ENCODE results near the gene BRWD1. TPM values are rescaled to one million over a fixed set of nuclear protein-coding genes. Genes with fewer than 3 reads are reported as not detected.

BRWD1 gene
- total RNA-seq, 1 donor from 2014 or later = 39.0 TPM

DNA sequence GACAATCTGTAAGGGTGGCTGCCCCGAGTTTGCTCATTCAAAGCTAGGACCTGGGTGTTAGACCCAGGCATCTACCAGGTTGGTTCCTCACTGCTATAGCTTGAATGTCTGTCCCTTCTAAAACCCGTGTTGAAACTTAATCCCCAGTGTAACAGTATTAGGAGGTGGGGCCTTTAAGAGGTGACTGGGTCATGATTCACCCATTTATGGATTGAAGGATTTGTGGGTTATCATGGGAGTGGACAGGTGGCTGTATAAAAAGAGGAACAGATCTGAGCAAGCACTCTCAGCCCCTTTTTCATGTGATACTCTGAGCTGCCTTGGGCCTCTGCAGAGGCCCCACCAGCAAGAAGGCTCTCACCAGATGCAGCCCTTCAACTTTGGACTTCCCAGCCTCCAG lies 159.6 kb downstream of the BRWD1 start:
- Histone ChIP-seq H3K4me3 (no peak overlapping the region), H3K27me3 (ENCODE audit: low read depth) (no peaks in the 10 kb centered on the region), H3K36me3 (no peaks in the 10 kb centered on the region), H3K27ac (no peak overlapping the region), H3K4me1 (no peaks in the 10 kb centered on the region), H3K9me3 (no peaks in the 10 kb centered on the region)
- intact Hi-C loops (cut with DNase I) = no loop called here
- TF ChIP-seq, protein P1, sequence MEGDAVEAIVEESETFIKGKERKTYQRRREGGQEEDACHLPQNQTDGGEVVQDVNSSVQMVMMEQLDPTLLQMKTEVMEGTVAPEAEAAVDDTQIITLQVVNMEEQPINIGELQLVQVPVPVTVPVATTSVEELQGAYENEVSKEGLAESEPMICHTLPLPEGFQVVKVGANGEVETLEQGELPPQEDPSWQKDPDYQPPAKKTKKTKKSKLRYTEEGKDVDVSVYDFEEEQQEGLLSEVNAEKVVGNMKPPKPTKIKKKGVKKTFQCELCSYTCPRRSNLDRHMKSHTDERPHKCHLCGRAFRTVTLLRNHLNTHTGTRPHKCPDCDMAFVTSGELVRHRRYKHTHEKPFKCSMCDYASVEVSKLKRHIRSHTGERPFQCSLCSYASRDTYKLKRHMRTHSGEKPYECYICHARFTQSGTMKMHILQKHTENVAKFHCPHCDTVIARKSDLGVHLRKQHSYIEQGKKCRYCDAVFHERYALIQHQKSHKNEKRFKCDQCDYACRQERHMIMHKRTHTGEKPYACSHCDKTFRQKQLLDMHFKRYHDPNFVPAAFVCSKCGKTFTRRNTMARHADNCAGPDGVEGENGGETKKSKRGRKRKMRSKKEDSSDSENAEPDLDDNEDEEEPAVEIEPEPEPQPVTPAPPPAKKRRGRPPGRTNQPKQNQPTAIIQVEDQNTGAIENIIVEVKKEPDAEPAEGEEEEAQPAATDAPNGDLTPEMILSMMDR (IDR thresholded peaks at IDR 0.05) = no peak
- ATAC-seq (no peak), DNase-seq (no peak)

DNA sequence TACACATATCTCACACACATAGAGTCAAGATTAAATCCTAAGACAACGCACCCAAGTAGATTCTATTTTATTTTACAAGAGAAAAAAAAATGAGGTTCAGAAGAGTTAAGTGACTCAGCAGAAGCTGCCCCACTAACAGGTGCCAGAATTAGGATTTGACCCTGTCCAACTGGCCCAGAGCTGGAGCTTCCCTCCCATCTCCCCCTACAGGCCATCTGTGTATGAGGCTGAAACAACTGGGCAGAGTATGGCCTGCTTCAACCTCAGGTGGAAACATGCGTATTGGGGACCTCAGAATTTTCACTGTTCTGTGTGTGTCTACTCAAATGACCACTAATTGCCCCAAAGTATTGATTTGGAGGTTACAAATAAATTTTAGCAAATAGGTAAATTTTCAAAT lies 160.1 kb downstream of the BRWD1 start:
- DNase-seq (no peak), ATAC-seq (no peak)
- TF ChIP-seq, protein P1 (IDR thresholded peaks at IDR 0.05) = peak; percentile 28
- no peaks in the 10 kb centered on the region for H3K36me3 ChIP-seq
- no peaks in the 10 kb centered on the region for H3K27me3 ChIP-seq (ENCODE audit: low read depth)
- no peaks in the 10 kb centered on the region for H3K4me1 ChIP-seq
- no peaks in the 10 kb centered on the region for H3K9me3 ChIP-seq
- H3K27ac ChIP-seq = no peak overlapping the region
- intact Hi-C loops (cut with DNase I) = no loop called here
- H3K4me3 ChIP-seq = no peak overlapping the region

DNA sequence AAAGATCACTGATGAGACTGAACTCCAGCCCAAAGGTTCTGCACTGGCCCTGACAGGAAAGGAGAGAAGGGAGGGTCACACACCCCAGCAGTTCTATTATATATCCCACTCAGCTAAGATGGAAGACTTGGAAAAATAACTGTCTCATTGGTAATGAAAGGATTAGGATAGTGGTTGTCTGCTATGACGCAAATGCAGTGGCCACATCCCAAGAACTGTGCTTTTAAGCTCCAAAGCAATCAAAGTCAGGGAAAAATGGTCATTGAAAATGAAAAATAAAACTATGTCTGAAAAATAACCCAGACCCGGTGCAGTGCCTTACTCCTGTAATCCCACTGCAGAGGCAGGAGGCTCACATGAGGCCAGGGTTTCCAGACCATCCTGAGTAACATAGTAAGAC lies 161.2 kb downstream of the BRWD1 start:
- intact Hi-C loops (cut with DNase I) = no loop called here
- no peak overlapping the region for H3K27ac ChIP-seq
- DNase-seq (no peak), ATAC-seq (no peak)
- TF ChIP-seq, protein P1 (IDR thresholded peaks at IDR 0.05) = no peak
- H3K4me3 ChIP-seq = no peak overlapping the region
- no peaks in the 10 kb centered on the region for H3K9me3 ChIP-seq
- no peaks in the 10 kb centered on the region for H3K4me1 ChIP-seq
- H3K36me3 ChIP-seq = no peaks in the 10 kb centered on the region
- no peaks in the 10 kb centered on the region for H3K27me3 ChIP-seq (ENCODE audit: low read depth)

DNA sequence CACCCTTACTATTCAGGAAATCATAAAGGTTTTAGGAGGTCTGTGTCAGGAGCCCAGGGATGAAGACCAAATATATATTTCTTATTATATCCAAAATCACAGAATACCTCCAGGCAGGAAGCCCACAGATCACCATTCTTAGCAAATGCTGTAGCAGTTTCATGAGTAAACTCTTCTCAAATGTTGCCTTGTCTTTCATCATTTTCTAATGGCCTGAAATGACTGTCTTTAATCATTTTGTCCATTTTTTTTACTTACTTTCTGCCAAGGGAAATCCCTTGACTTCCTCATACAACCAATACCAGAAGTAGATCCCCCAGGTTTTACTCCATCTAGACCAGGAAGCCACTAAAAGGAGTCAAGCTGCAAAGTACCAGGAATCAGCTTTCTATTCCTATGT lies 162.6 kb downstream of the BRWD1 start:
- no peak overlapping the region for H3K4me3 ChIP-seq
- no peak for ATAC-seq
- no peak for DNase-seq
- H3K27ac ChIP-seq = no peak overlapping the region
- H3K36me3 ChIP-seq = no peaks in the 10 kb centered on the region
- no peaks in the 10 kb centered on the region for H3K9me3 ChIP-seq
- H3K4me1 ChIP-seq = no peaks in the 10 kb centered on the region
- intact Hi-C loops (cut with DNase I) = no loop called here
- TF ChIP-seq, protein P1 (IDR thresholded peaks at IDR 0.05) = no peak
- H3K27me3 ChIP-seq (ENCODE audit: low read depth) = no peaks in the 10 kb centered on the region

DNA sequence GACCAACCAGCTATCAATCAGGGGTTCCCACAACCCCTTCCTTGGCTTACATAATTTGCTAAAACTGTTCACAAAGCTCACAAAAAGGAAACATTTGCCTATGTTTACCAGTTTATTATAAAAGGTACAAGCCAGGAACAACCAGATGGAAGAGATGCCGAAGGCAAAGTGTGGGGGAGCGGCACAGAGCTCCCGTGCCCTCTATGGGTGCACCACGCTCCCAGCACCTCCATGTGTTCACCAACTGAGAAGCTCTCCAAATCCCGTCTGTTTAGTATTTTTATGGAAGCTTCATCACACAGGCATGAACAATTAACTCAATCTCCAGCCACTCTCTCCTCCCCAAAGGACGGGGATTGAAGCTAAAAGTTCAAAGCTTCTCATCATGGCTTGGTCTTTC lies 163.1 kb downstream of the BRWD1 start:
- Histone ChIP-seq H3K27ac (no peak overlapping the region), H3K27me3 (ENCODE audit: low read depth) (no peaks in the 10 kb centered on the region), H3K9me3 (no peaks in the 10 kb centered on the region), H3K4me1 (no peaks in the 10 kb centered on the region), H3K4me3 (no peak overlapping the region), H3K36me3 (no peaks in the 10 kb centered on the region)
- intact Hi-C loops (cut with DNase I) = no loop called here
- no peak for DNase-seq
- TF ChIP-seq, protein P1 (IDR thresholded peaks at IDR 0.05) = no peak
- no peak for ATAC-seq

DNA sequence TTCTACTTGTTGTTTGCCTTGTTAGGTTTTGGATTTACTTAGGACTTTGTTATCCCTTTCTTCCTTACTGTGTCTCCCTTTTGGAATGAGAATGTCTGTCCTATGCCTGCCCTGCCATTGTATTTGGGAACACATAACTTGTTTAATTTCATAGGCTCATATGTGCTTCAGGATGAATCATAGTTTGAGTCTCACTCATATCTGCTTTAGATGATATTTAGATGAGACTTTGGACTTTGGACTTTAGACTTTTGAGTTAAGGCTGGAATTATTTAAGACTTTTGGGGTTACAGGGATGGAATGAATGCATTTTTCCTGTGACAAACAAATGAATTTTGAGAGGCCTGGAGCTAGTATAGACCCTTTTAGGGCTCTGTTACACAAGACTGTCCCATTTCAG lies 163.6 kb downstream of the BRWD1 start:
- intact Hi-C loops (cut with DNase I) = no loop called here
- no peak overlapping the region for H3K4me3 ChIP-seq
- H3K9me3 ChIP-seq = no peaks in the 10 kb centered on the region
- ATAC-seq = no peak
- no peaks in the 10 kb centered on the region for H3K27me3 ChIP-seq (ENCODE audit: low read depth)
- H3K27ac ChIP-seq = no peak overlapping the region
- H3K4me1 ChIP-seq = no peaks in the 10 kb centered on the region
- no peaks in the 10 kb centered on the region for H3K36me3 ChIP-seq
- no peak for DNase-seq
- TF ChIP-seq, protein P1 (IDR thresholded peaks at IDR 0.05) = no peak
